HepG2 (cell line): ENCODE measurements around the gene YBX2. TPM values are rescaled to one million over a fixed set of nuclear protein-coding genes. Genes with fewer than 3 reads are reported as not detected.

Experiments used
- CENPT ChIP-seq: sonication (generic); formaldehyde crosslinking; IDR thresholded peaks from 2 replicates; pipeline ENCODE4 v1.8.0; 2022; ENCODE audit warnings: low read depth, mild to moderate bottlenecking, moderate library complexity, missing genetic modification reagents
- HES4 ChIP-seq: sonication (generic); formaldehyde crosslinking; IDR thresholded peaks from 2 replicates; pipeline ENCODE4 v1.9.0; 2021; ENCODE audit warnings: mild to moderate bottlenecking, missing genetic modification reagents, borderline replicate concordance
- HMGA1 ChIP-seq: sonication (generic); formaldehyde crosslinking; conservative IDR thresholded peaks from 2 replicates; pipeline ENCODE4 v1.4.0; 2020; ENCODE audit warnings: missing genetic modification reagents
- KAT2B ChIP-seq: fragments of 150-350 bp; IDR thresholded peaks from 2 replicates; pipeline ENCODE4 v1.6.1; 2014; ENCODE audit warnings: low read depth, low read length, borderline replicate concordance
- MIER2 ChIP-seq: IDR thresholded peaks from 2 replicates; pipeline ENCODE4 v1.6.1; 2016; ENCODE audit warnings: missing biosample characterization, missing genetic modification reagents
- MTA3 ChIP-seq: sonication (generic); formaldehyde crosslinking; IDR thresholded peaks from 2 replicates; pipeline ENCODE4 v1.4.0; 2020; ENCODE audit warnings: missing genetic modification reagents
- PHF5A ChIP-seq: IDR thresholded peaks from one replicate; pipeline ENCODE4 v1.6.1; 2018; ENCODE audit warnings: low read depth, missing genetic modification reagents; ENCODE audit not compliant: unreplicated experiment
- PPARG ChIP-seq: conservative IDR thresholded peaks from 2 replicates; pipeline ENCODE4 v1.6.1; 2016; ENCODE audit warnings: missing biosample characterization, missing genetic modification reagents
- RCOR2 ChIP-seq: IDR thresholded peaks from 2 replicates; pipeline ENCODE4 v1.6.1; 2016; ENCODE audit warnings: missing biosample characterization, missing genetic modification reagents
- RNF2 ChIP-seq: fragments of 450-650 bp; conservative IDR thresholded peaks from 2 replicates; pipeline ENCODE4 v1.6.1; 2016; ENCODE audit warnings: low read depth
- SIX1 ChIP-seq: sonication (generic); formaldehyde crosslinking; IDR thresholded peaks from 2 replicates; pipeline ENCODE4 v1.4.0; 2020; ENCODE audit warnings: missing genetic modification reagents, borderline replicate concordance
- TFE3 ChIP-seq: IDR thresholded peaks from 2 replicates; pipeline ENCODE4 v1.6.1; 2016
- THAP7 ChIP-seq: sonication (generic); formaldehyde crosslinking; IDR thresholded peaks from 2 replicates; pipeline ENCODE4 v1.8.1; 2023; ENCODE audit warnings: mild to moderate bottlenecking, missing genetic modification reagents
- TRIM24 ChIP-seq: sonication (generic); formaldehyde crosslinking; IDR thresholded peaks from 2 replicates; pipeline ENCODE4 v1.8.0; 2022; ENCODE audit warnings: mild to moderate bottlenecking, missing genetic modification reagents
- ZBED4 ChIP-seq: sonication (generic); formaldehyde crosslinking; IDR thresholded peaks from 2 replicates; pipeline ENCODE4 v1.4.0; 2020; ENCODE audit warnings: missing genetic modification reagents, borderline replicate concordance
- ZBTB39 ChIP-seq: sonication (generic); formaldehyde crosslinking; IDR thresholded peaks from 2 replicates; pipeline ENCODE4 v1.5.0; 2020; ENCODE audit warnings: missing genetic modification reagents
- ZNF275 ChIP-seq: sonication (generic); formaldehyde crosslinking; IDR thresholded peaks from 2 replicates; pipeline ENCODE4 v1.8.0; 2022; ENCODE audit warnings: missing genetic modification reagents, mild to moderate bottlenecking, inconsistent platforms, borderline replicate concordance
- ZNF558 ChIP-seq: sonication (generic); formaldehyde crosslinking; IDR thresholded peaks from 2 replicates; pipeline ENCODE4 v1.9.0; 2022; ENCODE audit warnings: mild to moderate bottlenecking, missing genetic modification reagents, borderline replicate concordance
- ZNF720 ChIP-seq: sonication (generic); formaldehyde crosslinking; IDR thresholded peaks from 2 replicates; pipeline ENCODE4 v1.4.0; 2020; ENCODE audit warnings: missing genetic modification reagents
- ZSCAN30 ChIP-seq: sonication (generic); formaldehyde crosslinking; IDR thresholded peaks from 2 replicates; pipeline ENCODE4 v1.5.0; 2020; ENCODE audit warnings: mild to moderate bottlenecking, missing genetic modification reagents
- polyA plus RNA-seq, 8 experiments: library from polyadenylated mRNA; depleted of rRNA in 3 of 8; stranded (reverse) in 7 of 8; unstranded in 1 of 8; fragments of >200 nt; fragmentation: Illumina TruSeq in 4 of 8; extraction: Trizol in 4 of 8; gene quantifications; 2 replicates each; pipeline versions ENCODE4 v1.2.1 to v1.2.3, GENCODE V29; 2011 to 2016; ENCODE audit warnings: low read depth in 4 of 8, missing spikeins in 1 of 8, mixed read lengths in 1 of 8; ENCODE audit not compliant: insufficient read depth in 1 of 8
- total RNA-seq, 5 experiments: library from RNA; depleted of rRNA; stranded (reverse); fragments of >200 nt; fragmentation: Illumina TruSeq; extraction: Trizol; gene quantifications; 2 replicates each; pipeline ENCODE4 v1.2.3, GENCODE V29; 2016; ENCODE audit warnings: low read depth in 1 of 5

Gene YBX2
- total and polyA plus RNA-seq, 2 of the 13 experiments (the other 11 are each of a cell fraction or from before 2014, with no cell fraction given), result 0.12 to 0.22 TPM

GRCh38 chr17:7241783-7242716 is 52.4 kb downstream of the YBX2 start, which contains the start of gene GABARAP (continued):
- peak; percentile 47; the same call in 1 of the 2 replicates for TF ChIP-seq ZSCAN30 (CRISPR knock-in tag)
- no peak for TF ChIP-seq CENPT
- TF ChIP-seq ZNF558, result no peak; the same call in 1 of the 2 replicates
- TF ChIP-seq PPARG, result no peak
- TF ChIP-seq KAT2B, result no peak
- TF ChIP-seq HMGA1 (CRISPR knock-in tag), result no peak
- TF ChIP-seq RNF2, result no peak
- TF ChIP-seq TFE3 (CRISPR knock-in tag), result no peak; the same call in 1 of the 2 replicates
- TF ChIP-seq ZNF275, result no peak
- no peak for TF ChIP-seq THAP7 (CRISPR knock-in tag)
- TF ChIP-seq MTA3, result no peak
- TF ChIP-seq PHF5A (CRISPR knock-in tag), result no peak
- 0 out of 2 replicates have a peak, but pooled peaks have one; percentile 71 for TF ChIP-seq HES4 (CRISPR knock-in tag)
- no peak for TF ChIP-seq ZNF720 (CRISPR knock-in tag)
- TF ChIP-seq ZBTB39, result no peak
- no peak for TF ChIP-seq TRIM24 (CRISPR knock-in tag)
- TF ChIP-seq RCOR2 (CRISPR knock-in tag), result no peak
- no peak for TF ChIP-seq ZBED4 (CRISPR knock-in tag)
- no peak for TF ChIP-seq MIER2 (CRISPR knock-in tag)
- TF ChIP-seq SIX1, result no peak; the same call in 1 of the 2 replicates
